GM23248 (cell line): Measurements from ENCODE around the gene NOTCH1. TPM values are rescaled to one million over a fixed set of nuclear protein-coding genes. Genes with fewer than 3 reads are reported as not detected.

Experiments used
- DNase-seq: peaks from one replicate; pipeline ENCODE4 v3.0.0-alpha.2; 2015
- H2AFZ ChIP-seq: fragments of 200-600 bp; sonication (generic); 2 replicates; pipeline ENCODE4 v1.6.1; 2016; ENCODE audit warnings: antibody characterized with exemption
- H3F3A ChIP-seq: fragments of 200-600 bp; sonication (generic); 2 replicates; pipeline ENCODE4 v1.6.1; 2016; ENCODE audit warnings: mild to moderate bottlenecking, antibody characterized with exemption, mixed run types; ENCODE audit not compliant: insufficient read depth
- H3K27ac ChIP-seq: fragments of 200-600 bp; sonication (generic); 2 replicates; pipeline ENCODE4 v1.5.1; 2016; ENCODE audit warnings: mild to moderate bottlenecking
- H3K27me3 ChIP-seq: fragments of 200-600 bp; sonication (generic); replicated peaks from 2 replicates; pipeline ENCODE4 v1.6.1; 2016; ENCODE audit warnings: mild to moderate bottlenecking; ENCODE audit not compliant: insufficient read depth
- H3K36me3 ChIP-seq: fragments of 200-600 bp; sonication (generic); 2 replicates; pipeline ENCODE4 v1.6.1; 2016; ENCODE audit warnings: low read depth, mild to moderate bottlenecking
- H3K4me1 ChIP-seq: fragments of 200-600 bp; sonication (generic); 2 replicates; pipeline ENCODE4 v1.6.1; 2016; ENCODE audit warnings: mild to moderate bottlenecking; ENCODE audit not compliant: insufficient read depth
- H3K4me2 ChIP-seq: fragments of 200-600 bp; sonication (generic); one replicate; pipeline ENCODE4 v1.6.1; 2016; ENCODE audit warnings: mild to moderate bottlenecking; ENCODE audit not compliant: unreplicated experiment
- H3K4me3 ChIP-seq: fragments of 200-600 bp; sonication (generic); 2 replicates; pipeline ENCODE4 v1.5.1; 2016; ENCODE audit warnings: mild to moderate bottlenecking
- H3K79me2 ChIP-seq: fragments of 200-600 bp; sonication (generic); 2 replicates; pipeline ENCODE4 v1.6.1; 2016; ENCODE audit warnings: mild to moderate bottlenecking; ENCODE audit not compliant: insufficient read depth
- H3K9ac ChIP-seq: fragments of 200-600 bp; sonication (generic); 2 replicates; pipeline ENCODE4 v1.6.1; 2016; ENCODE audit warnings: mild to moderate bottlenecking
- H3K9me2 ChIP-seq: fragments of 200-600 bp; sonication (generic); 2 replicates; pipeline ENCODE4 v1.6.1; 2016; ENCODE audit warnings: mixed run types, mild to moderate bottlenecking, moderate library complexity; ENCODE audit not compliant: insufficient read depth
- H3K9me3 ChIP-seq: fragments of 200-600 bp; sonication (generic); one replicate; pipeline ENCODE4 v1.6.1; 2017; ENCODE audit warnings: low read depth
- H4K20me1 ChIP-seq: fragments of 200-600 bp; sonication (generic); 2 replicates; pipeline ENCODE4 v1.6.0; 2016; ENCODE audit not compliant: insufficient read depth
- EZH2 ChIP-seq: fragments of 200-600 bp; sonication (generic); IDR thresholded peaks from 2 replicates; pipeline ENCODE4 v1.6.1; 2018; ENCODE audit warnings: antibody characterized with exemption, mild to moderate bottlenecking; ENCODE audit not compliant: insufficient read depth, poor library complexity, severe bottlenecking
- EZH2phosphoT487 ChIP-seq: fragments of 200-600 bp; sonication (generic); IDR thresholded peaks from 2 replicates; pipeline ENCODE4 v1.6.1; 2018; ENCODE audit warnings: antibody characterized with exemption, moderate library complexity, mild to moderate bottlenecking, low read depth; ENCODE audit not compliant: insufficient read depth
- WGBS, 2 experiments: methylation state at CpG; one replicate each; pipeline ENCODE4 v1.1.6; 2015 to 2017; ENCODE audit warnings: low lambda C conversion rate in 2 of 2, low coverage in 1 of 2; ENCODE audit errors: missing lambda C conversion rate in 2 of 2; 5-methylcytosine and 5-hydroxymethylcytosine counted together
- in situ Hi-C: fragments of 300-500 bp; cut with MboI; formaldehyde crosslinking; loops from 2 replicates; pipeline ENCODE4 v1.15.0; 2020
- polyA plus RNA-seq: library from polyadenylated mRNA; unstranded; fragments of >200 nt; fragmentation: Nextera tagmentation; extraction: Ambion mirVana; gene quantifications from 2 replicates; pipeline ENCODE4 v1.2.1, GENCODE V29; 2016
- total RNA-seq: library from RNA; depleted of rRNA; stranded (reverse); fragments of >200 nt; shearing (Covaris generic); gene quantifications from 2 replicates; pipeline ENCODE4 v1.2.3, GENCODE V29; 2014

Gene NOTCH1
- total and polyA plus RNA-seq, 2 experiments from 2014 or later: 1.5 to 5.7 TPM

- H4K20me1 ChIP-seq: peaks cover 9% of the 10 kb centered on the region; the same call in 1 of the 2 replicates
- peaks cover 10% of the 10 kb centered on the region; the same call in 1 of the 2 replicates for H3F3A ChIP-seq
- H3K79me2 ChIP-seq: peaks cover 24% of the 10 kb centered on the region
- peak; percentile 79 for DNase-seq
- H3K27ac ChIP-seq: peak overlapping the region; percentile 94; the same call in 1 of the 2 replicates
- H3K27me3 ChIP-seq: no peaks in the 10 kb centered on the region
- no peak overlapping the region; the same call in 1 of the 2 replicates for H2AFZ ChIP-seq
- no peak overlapping the region for H3K4me2 ChIP-seq
- H3K36me3 ChIP-seq: no peaks in the 10 kb centered on the region
- H3K4me1 ChIP-seq: peaks cover 11% of the 10 kb centered on the region; the same call in 1 of the 2 replicates
- H3K9me3 ChIP-seq: no peaks in the 10 kb centered on the region
- H3K9me2 ChIP-seq: no peaks in the 10 kb centered on the region
- no peak overlapping the region for H3K4me3 ChIP-seq
- WGBS, 2 experiments: 37 to 38% methylated on average over 21 of the region's 21 CpGs
- in situ Hi-C loops: no loop called here
- peak overlapping the region; percentile 82 for H3K9ac ChIP-seq
- no peak for TF ChIP-seq EZH2
- no peak for TF ChIP-seq EZH2phosphoT487
Observed at GRCh38 chr9:136485049-136486045, 60.5 kb downstream of the NOTCH1 start.

DNA sequence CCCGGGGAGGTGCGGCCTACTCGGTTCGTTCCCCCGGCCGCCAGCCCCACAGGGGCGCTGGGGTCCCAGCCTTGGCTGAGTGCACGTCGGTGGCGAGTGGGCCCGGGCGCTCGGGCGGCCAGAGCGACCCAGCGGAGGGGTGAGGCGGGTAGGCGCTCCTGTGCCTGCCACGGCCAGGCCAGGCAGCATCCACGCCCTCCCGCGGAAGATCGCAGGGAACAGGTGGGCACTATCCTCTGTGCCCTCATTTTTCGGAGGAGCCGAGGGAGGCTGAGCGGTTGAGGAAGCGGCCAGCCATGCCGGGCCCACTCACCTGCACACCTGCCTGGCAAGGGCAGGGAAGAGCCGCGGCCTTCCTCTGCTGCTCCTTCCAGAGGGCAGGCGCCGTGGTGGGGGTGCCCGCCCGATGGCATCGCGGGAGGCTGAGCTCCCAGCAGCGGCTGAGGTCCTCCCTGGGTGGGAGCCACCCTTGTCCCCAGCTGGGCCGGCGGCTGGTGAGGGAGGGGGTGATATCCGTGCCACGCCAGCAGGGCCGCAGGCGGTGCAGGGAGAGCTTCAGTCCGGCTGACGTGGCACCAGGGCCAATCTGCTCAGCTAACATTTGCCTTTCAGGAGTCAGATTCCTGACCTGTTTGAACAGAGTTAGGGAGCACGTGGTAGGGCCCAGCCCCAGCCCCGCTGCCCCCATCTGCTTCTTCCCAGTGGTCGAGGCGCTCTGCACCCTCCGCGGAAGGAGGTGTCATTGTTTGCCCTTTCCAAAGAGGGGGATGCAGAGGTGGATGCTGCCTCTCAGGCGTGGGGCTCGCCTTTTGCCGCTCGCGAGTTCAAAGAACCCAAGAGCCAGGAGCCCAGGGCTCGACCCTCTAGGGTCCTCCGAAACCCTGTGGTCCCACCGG, 61.4 kb downstream of the NOTCH1 start:
- TF ChIP-seq EZH2: no peak
- TF ChIP-seq EZH2phosphoT487: no peak
- Histone ChIP-seq H3K4me2 (peak overlapping the region; percentile 87), H3K9ac (peak overlapping the region; percentile 82), H3K79me2 (peaks cover 34% of the 10 kb centered on the region), H4K20me1 (peaks cover 9% of the 10 kb centered on the region; the same call in 1 of the 2 replicates), H3K4me3 (peak overlapping the region; percentile 80), H3F3A (peaks cover 10% of the 10 kb centered on the region; the same call in 1 of the 2 replicates), H3K9me2 (no peaks in the 10 kb centered on the region), H3K9me3 (no peaks in the 10 kb centered on the region), H3K27me3 (no peaks in the 10 kb centered on the region), H2AFZ (peak overlapping the region; percentile 70), H3K4me1 (peaks cover 11% of the 10 kb centered on the region; the same call in 1 of the 2 replicates), H3K36me3 (no peaks in the 10 kb centered on the region), H3K27ac (peak overlapping the region; percentile 94)
- in situ Hi-C loops: no loop called here
- DNase-seq: peak; percentile 67
- WGBS, 2 experiments: 22 to 24% methylated on average over 48 to 54 of the region's 59 CpGs

DNA sequence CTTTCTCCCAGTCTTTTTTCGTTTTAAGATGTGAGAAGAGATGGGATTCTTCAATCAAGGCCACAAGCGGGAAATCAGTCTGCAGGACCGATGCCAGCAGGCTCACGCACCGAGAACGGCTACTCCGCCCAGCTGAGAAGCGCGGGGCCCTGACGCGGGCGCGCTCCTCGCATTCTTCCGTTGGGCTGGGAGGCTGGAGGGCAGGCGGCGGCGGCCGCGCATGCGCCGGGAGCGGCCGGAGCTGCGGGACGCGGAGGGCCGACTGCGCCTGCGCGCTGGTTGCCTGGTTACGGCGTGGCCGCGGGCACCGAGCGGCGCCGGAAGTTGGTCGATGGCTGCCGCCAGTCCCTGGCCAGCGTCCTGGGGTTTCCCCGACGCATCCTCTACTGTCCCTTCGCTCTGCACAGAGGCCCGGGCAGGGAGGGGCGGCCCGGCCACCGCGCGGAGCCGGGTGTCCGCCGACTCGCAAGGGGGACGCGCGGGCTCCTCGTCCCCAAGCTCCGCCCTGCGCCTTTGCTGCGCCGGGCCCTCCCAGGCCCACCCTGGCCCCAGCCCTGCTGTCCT, 62.2 kb downstream of the NOTCH1 start:
- peaks cover 9% of the 10 kb centered on the region; the same call in 1 of the 2 replicates for H4K20me1 ChIP-seq
- H3F3A ChIP-seq: peaks cover 10% of the 10 kb centered on the region; the same call in 1 of the 2 replicates
- peaks cover 11% of the 10 kb centered on the region; the same call in 1 of the 2 replicates for H3K4me1 ChIP-seq
- H3K27ac ChIP-seq: peak overlapping the region; percentile 94
- H3K27me3 ChIP-seq: no peaks in the 10 kb centered on the region
- no peaks in the 10 kb centered on the region for H3K9me2 ChIP-seq
- in situ Hi-C loops: no loop called here
- 1% methylated on average over 58 to 63 of the region's 63 CpGs for WGBS, 2 experiments
- H3K9ac ChIP-seq: peak overlapping the region; percentile 82
- peak overlapping the region; percentile 87 for H3K4me2 ChIP-seq
- no peak for TF ChIP-seq EZH2
- no peak for TF ChIP-seq EZH2phosphoT487
- H3K36me3 ChIP-seq: no peaks in the 10 kb centered on the region
- H3K79me2 ChIP-seq: peaks cover 41% of the 10 kb centered on the region
- peak overlapping the region; percentile 80 for H3K4me3 ChIP-seq
- no peaks in the 10 kb centered on the region for H3K9me3 ChIP-seq
- H2AFZ ChIP-seq: peak overlapping the region; percentile 80
- peak; percentile 96 for DNase-seq
